Germinal center (tissue), 1 donor: ENCODE data around the gene FUT7.

Source experiments
- DNase-seq: peaks from one replicate; pipeline ENCODE4 v3.0.0; 2012; ENCODE audit warnings: mixed read lengths, low spot score

Gene FUT7, protein sequence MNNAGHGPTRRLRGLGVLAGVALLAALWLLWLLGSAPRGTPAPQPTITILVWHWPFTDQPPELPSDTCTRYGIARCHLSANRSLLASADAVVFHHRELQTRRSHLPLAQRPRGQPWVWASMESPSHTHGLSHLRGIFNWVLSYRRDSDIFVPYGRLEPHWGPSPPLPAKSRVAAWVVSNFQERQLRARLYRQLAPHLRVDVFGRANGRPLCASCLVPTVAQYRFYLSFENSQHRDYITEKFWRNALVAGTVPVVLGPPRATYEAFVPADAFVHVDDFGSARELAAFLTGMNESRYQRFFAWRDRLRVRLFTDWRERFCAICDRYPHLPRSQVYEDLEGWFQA

GRCh38 chr9:137031904-137032640, at the start of gene FUT7:
FUT7 (minus strand) TSS chr9:137032088; CDS start chr9:137031991, 97 bp downstream.
- peak; percentile 60 for DNase-seq

- no peak for DNase-seq
These were observed 48.6 kb upstream of the FUT7 start for GRCh38 chr9:137080260-137081122.

DNA sequence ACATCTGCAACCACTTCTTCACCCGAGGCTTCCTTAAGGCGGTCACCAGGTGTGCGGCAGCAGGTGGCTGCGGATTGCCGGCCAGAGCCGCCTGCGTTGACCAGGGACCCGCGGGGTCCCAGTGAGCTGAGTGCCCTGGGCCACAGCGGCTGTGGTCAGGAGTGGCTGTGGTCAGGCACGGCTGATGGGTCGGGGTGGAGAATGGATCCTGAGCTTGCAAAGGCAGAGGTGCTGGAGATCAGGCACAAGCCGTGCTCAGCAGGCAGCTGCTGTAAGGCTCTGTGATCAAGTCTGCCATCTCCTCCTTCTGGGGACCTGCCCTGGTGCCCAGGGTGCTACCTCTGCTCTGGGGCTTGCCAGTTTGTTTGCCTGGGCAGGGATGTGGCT, 47.5 kb upstream of the FUT7 start:
- no peak for DNase-seq

DNA sequence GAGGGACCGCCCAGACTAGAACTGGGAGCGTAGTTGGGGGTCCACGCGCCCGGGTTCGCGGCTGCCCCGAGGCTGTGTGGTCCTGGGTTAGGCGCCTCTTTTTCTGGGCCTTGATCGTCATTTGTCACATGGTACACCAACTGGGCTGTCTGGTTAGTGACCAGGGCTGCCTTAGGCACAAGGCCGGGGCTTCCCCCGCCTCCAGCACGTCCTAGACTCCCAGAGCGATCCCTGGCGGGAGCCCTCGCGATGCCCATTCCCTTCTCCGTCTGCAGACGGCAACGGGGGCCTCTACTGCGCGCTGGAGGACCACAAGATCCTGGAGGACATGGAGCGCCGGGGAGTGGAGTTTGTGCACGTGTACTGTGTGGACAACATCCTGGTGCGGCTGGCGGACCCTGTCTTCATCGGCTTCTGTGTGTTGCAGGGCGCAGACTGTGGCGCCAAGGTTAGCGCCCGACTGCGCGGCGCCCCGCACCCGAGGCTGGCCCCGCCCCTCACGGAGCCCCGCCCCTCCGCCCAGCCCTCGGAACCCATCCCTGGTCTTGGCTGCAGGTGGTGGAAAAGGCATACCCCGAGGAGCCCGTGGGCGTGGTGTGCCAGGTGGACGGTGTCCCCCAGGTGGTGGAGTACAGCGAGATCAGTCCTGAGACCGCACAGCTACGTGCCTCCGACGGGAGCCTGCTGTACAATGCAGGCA, 47.0 kb upstream of the FUT7 start:
- no peak for DNase-seq

- DNase-seq, result peak; percentile 24
These were observed 46.1 kb upstream of the FUT7 start for GRCh38 chr9:137077758-137078693.

DNA sequence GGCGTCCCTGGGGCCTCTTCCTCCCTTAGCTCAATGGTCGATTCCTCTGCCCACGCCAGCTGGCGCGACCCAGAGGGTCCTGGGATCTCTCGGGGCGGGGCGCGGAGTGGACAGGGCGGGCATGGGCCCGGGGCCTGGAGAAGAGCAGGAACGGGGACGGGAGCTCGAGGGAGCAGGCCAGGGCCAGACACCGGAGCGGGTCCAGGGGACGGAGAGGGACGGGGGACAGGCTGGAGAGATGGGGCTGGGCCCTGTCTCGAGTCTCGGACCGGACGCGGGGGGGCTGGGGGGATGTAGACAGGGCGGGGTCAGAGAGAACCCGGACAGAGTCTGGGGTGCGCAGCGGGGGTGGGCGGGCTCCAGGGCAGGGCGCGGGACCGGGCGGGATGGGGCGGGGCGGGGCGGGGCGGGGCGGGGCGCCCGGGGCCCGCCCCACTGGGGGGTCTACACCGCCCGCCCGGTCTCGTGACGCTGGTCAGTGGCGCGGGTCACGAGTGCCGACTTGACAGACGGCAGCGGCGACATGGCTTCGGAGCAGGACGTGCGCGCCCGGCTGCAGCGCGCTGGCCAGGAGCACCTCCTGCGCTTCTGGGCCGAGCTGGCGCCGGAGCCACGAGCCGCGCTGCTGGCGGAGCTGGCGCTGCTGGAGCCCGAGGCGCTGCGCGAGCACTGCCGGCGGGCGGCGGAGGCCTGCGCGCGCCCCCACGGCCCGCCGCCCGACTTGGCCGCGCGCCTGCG, 45.3 kb upstream of the FUT7 start, which contains the start of gene UAP1L1:
TSS of gene UAP1L1 (plus strand) at position 508 of the 738 bp plus-strand sequence. CDS start at position 524, 16 bp downstream.
- peak; percentile 75 for DNase-seq

- DNase-seq, result no peak
These were observed 44.7 kb upstream of the FUT7 start for GRCh38 chr9:137076636-137077009.

DNA sequence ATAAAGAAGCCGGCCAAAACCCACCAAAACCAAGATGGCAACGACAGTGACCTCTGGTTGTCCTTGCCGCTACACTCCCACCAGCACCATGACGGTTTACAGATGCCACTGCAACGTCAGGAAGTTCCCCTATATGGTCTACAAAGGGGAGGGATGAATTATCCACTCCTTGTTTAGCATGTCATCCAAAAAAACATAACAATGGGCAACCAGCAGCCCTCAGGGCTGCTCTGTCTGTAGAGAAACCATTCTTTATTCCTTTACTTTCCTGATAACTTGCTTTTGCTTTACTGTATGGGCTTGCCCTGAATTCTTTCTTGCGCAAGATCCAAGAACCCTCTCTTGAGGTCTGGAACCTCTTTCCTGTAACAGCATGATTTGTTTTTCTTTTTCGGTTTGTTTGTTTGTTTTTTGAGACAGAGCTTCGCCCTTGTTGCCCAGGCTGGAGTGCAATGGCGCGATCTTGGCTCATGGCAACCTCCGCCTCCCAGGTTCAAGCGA, 43.4 kb upstream of the FUT7 start:
- DNase-seq, result no peak

DNA sequence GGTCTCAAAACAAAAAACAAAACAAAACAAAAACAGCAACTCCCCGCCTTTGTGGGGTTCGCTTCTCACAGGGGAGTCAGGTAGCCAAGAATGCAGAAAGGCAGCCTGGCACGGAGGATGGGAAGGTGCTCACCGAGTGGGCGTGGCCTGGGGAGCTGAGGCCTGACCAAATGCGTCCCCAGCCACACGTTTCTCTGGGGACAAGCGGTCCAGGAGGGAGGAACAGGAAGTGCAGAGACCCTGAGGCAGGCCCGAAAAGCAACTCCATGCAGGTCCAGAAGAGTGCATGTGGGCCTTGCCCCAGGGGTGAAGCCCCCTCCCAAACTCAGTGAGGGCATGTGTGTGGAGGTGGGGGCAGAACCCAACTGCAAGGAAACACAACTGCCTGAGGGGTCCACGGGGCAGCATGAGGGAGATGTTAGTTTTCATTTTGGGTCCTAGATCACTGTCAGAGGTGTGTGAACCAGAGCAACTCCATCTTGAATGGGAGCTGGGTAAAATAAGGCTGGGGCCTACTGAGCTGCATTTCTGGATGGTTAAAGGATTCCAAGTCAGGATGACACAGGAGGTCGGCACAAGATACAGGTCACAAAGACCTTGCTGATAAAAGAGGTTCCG, 42.9 kb upstream of the FUT7 start:
- peak; percentile 59 for DNase-seq

DNA sequence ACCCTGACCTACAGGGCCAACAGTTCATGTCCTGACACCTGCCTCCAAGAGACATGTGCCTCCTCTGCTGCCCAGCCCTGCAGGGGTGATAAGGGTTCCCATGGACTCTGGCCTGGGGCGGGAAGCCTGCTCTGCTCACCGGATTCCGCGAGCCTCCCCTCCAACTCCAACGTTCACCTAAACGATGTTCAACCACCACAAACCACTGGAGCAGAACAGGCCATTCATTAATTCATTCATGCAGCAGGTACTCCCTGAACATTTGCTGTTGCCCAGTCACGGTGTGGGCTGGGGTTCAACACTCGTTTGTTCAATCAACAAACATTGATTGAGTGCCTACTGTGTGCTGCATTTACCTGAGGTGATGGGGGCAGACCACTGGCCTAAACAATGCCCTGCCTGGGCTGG, 42.1 kb upstream of the FUT7 start:
- DNase-seq, result no peak

GRCh38 chr9:137071282-137071681, 39.4 kb upstream of the FUT7 start:
- DNase-seq, result no peak

DNA sequence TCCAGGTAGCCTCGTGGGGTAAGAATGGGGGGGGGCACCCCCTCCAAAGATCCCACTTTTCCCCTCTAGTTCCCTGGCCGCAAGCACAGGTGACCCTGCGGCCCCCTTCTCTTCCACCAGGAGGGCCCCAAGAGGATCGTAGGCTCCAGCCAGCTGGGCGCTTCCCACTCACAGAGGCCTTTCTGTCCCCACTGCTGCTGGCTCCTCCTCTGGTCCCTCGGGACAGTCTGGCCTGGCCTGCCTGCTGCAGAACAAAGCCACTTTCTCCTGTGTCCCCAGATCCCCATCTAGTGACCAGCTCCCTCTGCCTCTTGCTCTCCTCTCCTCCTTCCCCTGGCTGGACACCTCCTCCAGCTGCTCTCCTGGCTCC, 39.0 kb upstream of the FUT7 start:
- DNase-seq, result no peak

GRCh38 chr9:137070201-137070905, 38.5 kb upstream of the FUT7 start, which contains the start of gene SAPCD2:
SAPCD2 (minus strand) TSS chr9:137070557; CDS start chr9:137070460, 97 bp downstream.
- DNase-seq, result peak; percentile 90

- DNase-seq, result no peak
These were observed 37.7 kb upstream of the FUT7 start for GRCh38 chr9:137069508-137070091.

- DNase-seq, result no peak
These were observed 36.9 kb upstream of the FUT7 start for GRCh38 chr9:137068539-137069507.

DNA sequence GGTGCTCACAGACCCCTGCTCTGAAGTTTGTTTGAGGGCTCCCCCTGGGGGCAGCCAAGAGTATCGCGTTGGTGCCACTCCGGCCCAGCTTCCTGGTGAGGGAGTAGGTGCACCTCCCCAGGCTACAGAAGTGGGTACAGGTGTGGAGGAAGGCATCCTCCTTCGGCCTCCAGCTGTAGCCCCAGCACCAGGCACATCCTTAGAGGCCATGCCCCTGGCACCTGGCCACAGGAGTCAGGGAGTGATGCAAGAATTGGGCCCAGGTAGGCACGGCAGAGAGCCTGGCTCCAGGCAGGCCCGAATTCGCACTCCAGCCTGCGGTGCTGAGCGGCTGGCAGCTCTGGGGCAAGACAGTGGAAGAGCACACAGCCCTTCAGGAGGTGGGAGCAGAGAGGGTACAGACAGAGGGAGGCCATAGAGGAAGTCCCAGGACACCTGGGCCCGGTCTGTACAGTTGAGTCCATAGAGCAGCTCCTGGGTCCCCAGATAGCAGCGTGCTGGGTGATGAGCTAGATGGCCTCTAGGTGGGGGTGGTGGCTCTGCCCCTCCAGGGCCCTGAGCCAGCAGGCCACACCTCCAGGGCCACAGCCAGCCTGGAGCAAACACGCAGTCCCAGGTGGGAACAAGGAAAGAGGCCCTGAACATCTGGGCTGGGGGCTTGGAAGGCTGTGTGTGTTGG, 36.1 kb upstream of the FUT7 start:
- peak; percentile 89 for DNase-seq
